Naive thymus-derived CD4-positive, alpha-beta T cell (primary cell): ENCODE data around the gene CPXM2. TPM values are rescaled to one million over a fixed set of nuclear protein-coding genes. Genes with fewer than 3 reads are reported as not detected.

Experiments
- ATAC-seq: fragments of 150-1000 bp; cut with Tn5 transposase; 2 replicates; pipeline ENCODE4 v1.10.0; 2021; ENCODE audit warnings: mild to moderate bottlenecking, moderate library complexity
- CTCF ChIA-PET: fragments of 350-600 bp; sonication (Branson Sonifier 250); formaldehyde crosslinking; loops from one replicate; lab custom pipeline; 2021; ENCODE audit warnings: antibody characterized with exemption; lab: Charles Lee
- POLR2A ChIA-PET: fragments of 350-600 bp; sonication (Branson Sonifier 250); formaldehyde crosslinking; loops from one replicate; lab custom pipeline; 2021; ENCODE audit warnings: antibody characterized with exemption, inconsistent platforms; lab: Charles Lee
- DNase-seq, 9 donors: peaks; one replicate each; pipeline versions ENCODE4 v3.0.0 to v3.0.0-alpha.2; 2020 to 2022; ENCODE audit warnings: mixed read lengths in 1 of 9
- H3K27ac ChIP-seq: one replicate; pipeline ENCODE4 v1.7.0; 2013; ENCODE audit warnings: mild to moderate bottlenecking, low read depth, low read length, moderate library complexity
- H3K27me3 ChIP-seq, 2 donors: one replicate each; pipeline ENCODE4 v1.7.0; 2013; ENCODE audit warnings: low read length in 2 of 2, mild to moderate bottlenecking in 2 of 2, moderate library complexity in 2 of 2; ENCODE audit not compliant: control insufficient read depth in 2 of 2, insufficient read depth in 2 of 2
- H3K36me3 ChIP-seq, 3 experiments: 1 replicate in 2 of 3; 2 replicates in 1 of 3; pipeline ENCODE4 v1.7.0; 2013; ENCODE audit warnings: low read length in 3 of 3, mild to moderate bottlenecking in 3 of 3, moderate library complexity in 1 of 3; ENCODE audit not compliant: insufficient read depth in 3 of 3, control insufficient read depth in 2 of 3
- H3K4me1 ChIP-seq, 2 donors: one replicate each; pipeline ENCODE4 v1.7.0; 2013; ENCODE audit warnings: low read length in 2 of 2, mild to moderate bottlenecking in 2 of 2, moderate library complexity in 1 of 2; ENCODE audit not compliant: control insufficient read depth in 2 of 2, insufficient read depth in 2 of 2
- H3K4me3 ChIP-seq: 2 replicates; pipeline ENCODE4 v1.7.0; 2013; ENCODE audit warnings: mild to moderate bottlenecking, low read length
- H3K9me3 ChIP-seq, 3 experiments: 1 replicate in 2 of 3; 2 replicates in 1 of 3; pipeline ENCODE4 v1.7.0; 2013; ENCODE audit warnings: low read length in 3 of 3; ENCODE audit not compliant: control insufficient read depth in 2 of 3
- H3K27ac Mint-ChIP-seq, 9 donors: one replicate each; pipeline ENCODE4 v1.8.0; 2020 to 2022; ENCODE audit warnings: mixed read lengths in 9 of 9, mild to moderate bottlenecking in 8 of 9, moderate library complexity in 5 of 9, inconsistent platforms in 2 of 9
- H3K27me3 Mint-ChIP-seq, 5 donors: one replicate each; pipeline ENCODE4 v1.8.0; 2021 to 2022; ENCODE audit warnings: mixed read lengths in 5 of 5, mild to moderate bottlenecking in 1 of 5
- H3K36me3 Mint-ChIP-seq, 5 donors: one replicate each; pipeline ENCODE4 v1.8.0; 2020 to 2022; ENCODE audit warnings: mixed read lengths in 5 of 5, mild to moderate bottlenecking in 3 of 5, inconsistent platforms in 1 of 5
- H3K4me1 Mint-ChIP-seq, 7 donors: one replicate each; pipeline ENCODE4 v1.8.0; 2020 to 2022; ENCODE audit warnings: mixed read lengths in 7 of 7, mild to moderate bottlenecking in 3 of 7, inconsistent platforms in 1 of 7
- H3K4me3 Mint-ChIP-seq, 10 donors: one replicate each; pipeline ENCODE4 v1.8.0; 2020 to 2022; ENCODE audit warnings: mild to moderate bottlenecking in 10 of 10, mixed read lengths in 10 of 10, moderate library complexity in 6 of 10, inconsistent platforms in 2 of 10
- H3K9me3 Mint-ChIP-seq, 11 donors: one replicate each; pipeline ENCODE4 v1.8.0; 2020 to 2022; ENCODE audit warnings: mixed read lengths in 11 of 11, mild to moderate bottlenecking in 4 of 11, inconsistent platforms in 1 of 11, moderate library complexity in 1 of 11
- intact Hi-C, 2 donors: fragments of 100-400 bp; cut with micrococcal nuclease; formaldehyde crosslinking; loops; one replicate each; pipeline ENCODE4 v1.15.1; 2023
- polyA plus RNA-seq, 2 donors: library from polyadenylated mRNA; unstranded; fragments of 300-500 nt; fragmentation: Illumina TruSeq; gene quantifications; one replicate each; pipeline ENCODE4 v1.2.3, GENCODE V29; 2021
- total RNA-seq, 6 experiments: library from RNA in 5 of 6; stranded (reverse) in 5 of 6; gene quantifications; 1 replicate in 5 of 6; 2 replicates in 1 of 6; pipeline ENCODE4 v1.2.3 and lab custom pipeline; 2021 to 2026

CPXM2 gene
- total and polyA plus RNA-seq, 7 experiments from 2014 or later = not detected

GRCh38 chr10:123836418-123837145 is 55.0 kb downstream of the CPXM2 start:
- H3K4me3 Mint-ChIP-seq = no peak overlapping the region
- peaks cover 0 to 1% (median 0%) of the 10 kb centered on the region in 7 donors for H3K4me1 Mint-ChIP-seq
- Histone ChIP-seq H3K27me3 (no peaks in the 10 kb centered on the region), H3K9me3 (no peaks in the 10 kb centered on the region), H3K36me3 (no peaks in the 10 kb centered on the region), H3K27ac (no peak overlapping the region), H3K4me3 (no peak overlapping the region), H3K4me1 (no peaks in the 10 kb centered on the region)
- no peak for DNase-seq
- peaks cover 0 to 31% (median 11%) of the 10 kb centered on the region in 5 donors for H3K27me3 Mint-ChIP-seq
- ChIA-PET POLR2A (no interaction called here), CTCF (no interaction called here)
- H3K36me3 Mint-ChIP-seq = no peaks in the 10 kb centered on the region
- no peak for ATAC-seq
- H3K27ac Mint-ChIP-seq = no peak overlapping the region
- H3K9me3 Mint-ChIP-seq = peaks cover 0 to 4% (median under 1%) of the 10 kb centered on the region in 11 donors
- intact Hi-C loops = no loop called here

GRCh38 chr10:123835575-123835974 is 56.0 kb downstream of the CPXM2 start:
- intact Hi-C loops = no loop called here
- POLR2A ChIA-PET = no interaction called here

GRCh38 chr10:123833170-123833850 is 58.3 kb downstream of the CPXM2 start:
- H3K27me3 ChIP-seq = no peaks in the 10 kb centered on the region
- no peaks in the 10 kb centered on the region for H3K9me3 ChIP-seq
- no peaks in the 10 kb centered on the region for H3K36me3 ChIP-seq
- ChIA-PET POLR2A (no interaction called here), CTCF (no interaction called here)
- Mint-ChIP-seq H3K27me3 (peaks cover 0 to 45% (median 24%) of the 10 kb centered on the region in 5 donors), H3K9me3 (peaks cover 0 to 12% (median 5%) of the 10 kb centered on the region in 11 donors), H3K36me3 (no peaks in the 10 kb centered on the region), H3K4me1 (peaks cover 0 to 2% (median 0%) of the 10 kb centered on the region in 7 donors), H3K27ac (no peak overlapping the region), H3K4me3 (no peak overlapping the region)
- intact Hi-C loops = no loop called here
- DNase-seq (no peak), ATAC-seq (no peak)
- H3K4me3 ChIP-seq = no peak overlapping the region
- H3K27ac ChIP-seq = no peak overlapping the region
- H3K4me1 ChIP-seq = no peaks in the 10 kb centered on the region

More at GRCh38 chr10:123835575-123835974, 56.0 kb downstream of the CPXM2 start:
- CTCF ChIA-PET = no interaction called here
- Mint-ChIP-seq H3K36me3 (no peaks in the 10 kb centered on the region), H3K9me3 (peaks cover 0 to 4% (median 3%) of the 10 kb centered on the region in 11 donors), H3K27me3 (peaks cover 0 to 40% (median 16%) of the 10 kb centered on the region in 5 donors), H3K4me1 (peaks cover 0 to 2% (median 0%) of the 10 kb centered on the region in 7 donors), H3K4me3 (no peak overlapping the region), H3K27ac (no peak overlapping the region)
- Histone ChIP-seq H3K36me3 (no peaks in the 10 kb centered on the region), H3K27ac (no peak overlapping the region), H3K9me3 (no peaks in the 10 kb centered on the region), H3K4me3 (no peak overlapping the region), H3K4me1 (no peaks in the 10 kb centered on the region), H3K27me3 (no peaks in the 10 kb centered on the region)
- DNase-seq (no peak), ATAC-seq (no peak)

GRCh38 chr10:123831259-123831658 is 60.3 kb downstream of the CPXM2 start:
- no peaks in the 10 kb centered on the region for H3K9me3 ChIP-seq
- peaks cover 0 to 34% (median 23%) of the 10 kb centered on the region in 5 donors for H3K27me3 Mint-ChIP-seq
- no peak overlapping the region for H3K27ac Mint-ChIP-seq
- DNase-seq (no peak), ATAC-seq (no peak)
- no peaks in the 10 kb centered on the region for H3K27me3 ChIP-seq
- POLR2A ChIA-PET = no interaction called here
- intact Hi-C loops = no loop called here
- H3K27ac ChIP-seq = no peak overlapping the region
- H3K9me3 Mint-ChIP-seq = peaks cover 0 to 15% (median 5%) of the 10 kb centered on the region in 11 donors
- peaks cover 0 to 2% (median 0%) of the 10 kb centered on the region in 7 donors for H3K4me1 Mint-ChIP-seq
- H3K36me3 Mint-ChIP-seq = no peaks in the 10 kb centered on the region
- H3K4me1 ChIP-seq = no peaks in the 10 kb centered on the region
- no peaks in the 10 kb centered on the region for H3K36me3 ChIP-seq
- CTCF ChIA-PET = no interaction called here
- no peak overlapping the region for H3K4me3 ChIP-seq
- H3K4me3 Mint-ChIP-seq = no peak overlapping the region

GRCh38 chr10:123821136-123821535 is 70.5 kb downstream of the CPXM2 start:
- Mint-ChIP-seq H3K27ac (no peak overlapping the region), H3K4me1 (no peaks in the 10 kb centered on the region), H3K9me3 (peaks cover 0 to 15% (median 7%) of the 10 kb centered on the region in 11 donors), H3K4me3 (no peak overlapping the region), H3K36me3 (no peaks in the 10 kb centered on the region), H3K27me3 (peaks cover 4 to 33% (median 10%) of the 10 kb centered on the region in 5 donors)
- H3K36me3 ChIP-seq = no peaks in the 10 kb centered on the region
- ATAC-seq = no peak
- H3K27ac ChIP-seq = no peak overlapping the region
- POLR2A ChIA-PET = no interaction called here
- no peaks in the 10 kb centered on the region for H3K4me1 ChIP-seq
- CTCF ChIA-PET = no interaction called here
- DNase-seq = no peak
- H3K27me3 ChIP-seq = no peaks in the 10 kb centered on the region
- no peaks in the 10 kb centered on the region for H3K9me3 ChIP-seq
- H3K4me3 ChIP-seq = no peak overlapping the region
- intact Hi-C loops = no loop called here

GRCh38 chr10:123809632-123810031 is 82.0 kb downstream of the CPXM2 start:
- ATAC-seq (no peak), DNase-seq (no peak)
- ChIA-PET POLR2A (no interaction called here), CTCF (no interaction called here)
- Histone ChIP-seq H3K36me3 (no peaks in the 10 kb centered on the region), H3K27ac (no peak overlapping the region), H3K27me3 (no peaks in the 10 kb centered on the region), H3K9me3 (no peaks in the 10 kb centered on the region), H3K4me3 (no peak overlapping the region), H3K4me1 (no peaks in the 10 kb centered on the region)
- H3K27ac Mint-ChIP-seq = no peak overlapping the region
- H3K9me3 Mint-ChIP-seq = no peaks in the 10 kb centered on the region
- H3K4me3 Mint-ChIP-seq = no peak overlapping the region
- H3K36me3 Mint-ChIP-seq = no peaks in the 10 kb centered on the region
- peaks cover 10 to 48% (median 29%) of the 10 kb centered on the region in 5 donors for H3K27me3 Mint-ChIP-seq
- H3K4me1 Mint-ChIP-seq = no peaks in the 10 kb centered on the region
- intact Hi-C loops = no loop called here
